GM23248 (cell line): ENCODE results near the gene IGFN1. TPM values are rescaled to one million over a fixed set of nuclear protein-coding genes. Genes with fewer than 3 reads are reported as not detected.

ENCODE experiments used
- DNase-seq: peaks from one replicate; pipeline ENCODE4 v3.0.0-alpha.2; 2015
- H2AFZ ChIP-seq: fragments of 200-600 bp; sonication (generic); 2 replicates; pipeline ENCODE4 v1.6.1; 2016; ENCODE audit warnings: antibody characterized with exemption
- H3F3A ChIP-seq: fragments of 200-600 bp; sonication (generic); 2 replicates; pipeline ENCODE4 v1.6.1; 2016; ENCODE audit warnings: mild to moderate bottlenecking, antibody characterized with exemption, mixed run types; ENCODE audit not compliant: insufficient read depth
- H3K27ac ChIP-seq: fragments of 200-600 bp; sonication (generic); 2 replicates; pipeline ENCODE4 v1.5.1; 2016; ENCODE audit warnings: mild to moderate bottlenecking
- H3K27me3 ChIP-seq: fragments of 200-600 bp; sonication (generic); replicated peaks from 2 replicates; pipeline ENCODE4 v1.6.1; 2016; ENCODE audit warnings: mild to moderate bottlenecking; ENCODE audit not compliant: insufficient read depth
- H3K36me3 ChIP-seq: fragments of 200-600 bp; sonication (generic); 2 replicates; pipeline ENCODE4 v1.6.1; 2016; ENCODE audit warnings: low read depth, mild to moderate bottlenecking
- H3K4me1 ChIP-seq: fragments of 200-600 bp; sonication (generic); 2 replicates; pipeline ENCODE4 v1.6.1; 2016; ENCODE audit warnings: mild to moderate bottlenecking; ENCODE audit not compliant: insufficient read depth
- H3K4me2 ChIP-seq: fragments of 200-600 bp; sonication (generic); one replicate; pipeline ENCODE4 v1.6.1; 2016; ENCODE audit warnings: mild to moderate bottlenecking; ENCODE audit not compliant: unreplicated experiment
- H3K4me3 ChIP-seq: fragments of 200-600 bp; sonication (generic); 2 replicates; pipeline ENCODE4 v1.5.1; 2016; ENCODE audit warnings: mild to moderate bottlenecking
- H3K79me2 ChIP-seq: fragments of 200-600 bp; sonication (generic); 2 replicates; pipeline ENCODE4 v1.6.1; 2016; ENCODE audit warnings: mild to moderate bottlenecking; ENCODE audit not compliant: insufficient read depth
- H3K9ac ChIP-seq: fragments of 200-600 bp; sonication (generic); 2 replicates; pipeline ENCODE4 v1.6.1; 2016; ENCODE audit warnings: mild to moderate bottlenecking
- H3K9me2 ChIP-seq: fragments of 200-600 bp; sonication (generic); 2 replicates; pipeline ENCODE4 v1.6.1; 2016; ENCODE audit warnings: mixed run types, mild to moderate bottlenecking, moderate library complexity; ENCODE audit not compliant: insufficient read depth
- H3K9me3 ChIP-seq: fragments of 200-600 bp; sonication (generic); one replicate; pipeline ENCODE4 v1.6.1; 2017; ENCODE audit warnings: low read depth
- H4K20me1 ChIP-seq: fragments of 200-600 bp; sonication (generic); 2 replicates; pipeline ENCODE4 v1.6.0; 2016; ENCODE audit not compliant: insufficient read depth
- EZH2 ChIP-seq: fragments of 200-600 bp; sonication (generic); IDR thresholded peaks from 2 replicates; pipeline ENCODE4 v1.6.1; 2018; ENCODE audit warnings: antibody characterized with exemption, mild to moderate bottlenecking; ENCODE audit not compliant: insufficient read depth, poor library complexity, severe bottlenecking
- EZH2phosphoT487 ChIP-seq: fragments of 200-600 bp; sonication (generic); IDR thresholded peaks from 2 replicates; pipeline ENCODE4 v1.6.1; 2018; ENCODE audit warnings: antibody characterized with exemption, moderate library complexity, mild to moderate bottlenecking, low read depth; ENCODE audit not compliant: insufficient read depth
- WGBS, 2 experiments: methylation state at CpG; one replicate each; pipeline ENCODE4 v1.1.6; 2015 to 2017; ENCODE audit warnings: low lambda C conversion rate in 2 of 2, low coverage in 1 of 2; ENCODE audit errors: missing lambda C conversion rate in 2 of 2; 5-methylcytosine and 5-hydroxymethylcytosine counted together
- in situ Hi-C: fragments of 300-500 bp; cut with MboI; formaldehyde crosslinking; loops from 2 replicates; pipeline ENCODE4 v1.15.0; 2020
- polyA plus RNA-seq: library from polyadenylated mRNA; unstranded; fragments of >200 nt; fragmentation: Nextera tagmentation; extraction: Ambion mirVana; gene quantifications from 2 replicates; pipeline ENCODE4 v1.2.1, GENCODE V29; 2016
- total RNA-seq: library from RNA; depleted of rRNA; stranded (reverse); fragments of >200 nt; shearing (Covaris generic); gene quantifications from 2 replicates; pipeline ENCODE4 v1.2.3, GENCODE V29; 2014

Gene IGFN1
- total and polyA plus RNA-seq, 2 experiments from 2014 or later, result not detected

DNA sequence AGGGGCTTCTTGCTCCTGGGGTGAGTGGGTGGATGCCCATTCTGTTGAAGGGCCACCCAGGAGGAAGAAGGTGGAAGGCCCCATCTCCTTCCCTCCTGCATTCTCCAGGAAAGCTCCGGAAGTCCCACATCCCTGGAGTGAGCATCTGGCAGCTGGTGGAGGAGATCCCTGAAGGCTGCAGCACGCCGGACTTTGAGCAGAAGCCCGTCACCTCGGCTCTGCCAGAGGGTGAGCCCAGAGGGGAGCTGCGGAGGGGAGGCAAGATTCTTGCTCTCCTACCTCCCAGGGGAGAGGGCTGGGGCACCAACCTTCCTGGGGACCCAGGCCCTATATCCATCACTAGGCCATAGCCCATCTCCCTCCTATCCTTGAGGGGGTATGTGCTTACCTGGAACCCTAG, 3.4 kb downstream of the IGFN1 start:
- 77 to 81% methylated on average over 6 of the region's 6 CpGs for WGBS, 2 experiments
- no peaks in the 10 kb centered on the region for H3K79me2 ChIP-seq
- no peak for DNase-seq
- H2AFZ ChIP-seq, result no peak overlapping the region
- no peak overlapping the region for H3K9ac ChIP-seq
- no peaks in the 10 kb centered on the region for H3K36me3 ChIP-seq
- peaks cover 17% of the 10 kb centered on the region for H3K4me1 ChIP-seq
- no peak overlapping the region for H3K4me3 ChIP-seq
- no peaks in the 10 kb centered on the region for H4K20me1 ChIP-seq
- in situ Hi-C loops, result no loop called here
- H3K4me2 ChIP-seq, result no peak overlapping the region
- no peaks in the 10 kb centered on the region for H3K27me3 ChIP-seq
- no peaks in the 10 kb centered on the region for H3K9me2 ChIP-seq
- 0 out of 2 replicates have a peak, but pooled peaks cover 13% of the 10 kb centered on the region for H3F3A ChIP-seq
- TF ChIP-seq EZH2 (no peak), EZH2phosphoT487 (no peak)
- no peak overlapping the region for H3K27ac ChIP-seq
- H3K9me3 ChIP-seq, result no peaks in the 10 kb centered on the region

- WGBS, 2 experiments, result 85 to 86% methylated on average over 3 of the region's 3 CpGs
- Histone ChIP-seq H2AFZ (no peak overlapping the region), H3K9me3 (no peaks in the 10 kb centered on the region), H3K9ac (no peak overlapping the region), H4K20me1 (no peaks in the 10 kb centered on the region), H3K4me1 (no peaks in the 10 kb centered on the region), H3K4me2 (no peak overlapping the region), H3K4me3 (no peak overlapping the region), H3K27me3 (0 out of 2 replicates have a peak, but pooled peaks cover 5% of the 10 kb centered on the region), H3K36me3 (no peaks in the 10 kb centered on the region), H3K79me2 (no peaks in the 10 kb centered on the region), H3K27ac (no peak overlapping the region), H3F3A (no peaks in the 10 kb centered on the region), H3K9me2 (no peaks in the 10 kb centered on the region)
- no peak for DNase-seq
- TF ChIP-seq EZH2phosphoT487 (no peak), EZH2 (no peak)
- in situ Hi-C loops, result no loop called here
Observed at GRCh38 chr1:201198598-201198997, 8.0 kb downstream of the IGFN1 start.

- no peak for DNase-seq
- no peaks in the 10 kb centered on the region for H3K79me2 ChIP-seq
- in situ Hi-C loops, result no loop called here
- no peak overlapping the region for H3K4me3 ChIP-seq
- no peak for TF ChIP-seq EZH2phosphoT487
- no peak for TF ChIP-seq EZH2
- H3K27me3 ChIP-seq, result peaks cover 12% of the 10 kb centered on the region; the same call in 1 of the 2 replicates
- H3K4me2 ChIP-seq, result no peak overlapping the region
- WGBS, 2 experiments, result 67 to 70% methylated on average over 13 of the region's 13 CpGs
- no peak overlapping the region for H3K9ac ChIP-seq
- no peaks in the 10 kb centered on the region for H3K9me2 ChIP-seq
- no peaks in the 10 kb centered on the region for H3K9me3 ChIP-seq
- H3F3A ChIP-seq, result no peaks in the 10 kb centered on the region
- no peak overlapping the region for H3K27ac ChIP-seq
- H4K20me1 ChIP-seq, result no peaks in the 10 kb centered on the region
- no peaks in the 10 kb centered on the region for H3K4me1 ChIP-seq
- H2AFZ ChIP-seq, result no peak overlapping the region
- no peaks in the 10 kb centered on the region for H3K36me3 ChIP-seq
Observed at GRCh38 chr1:201205036-201205435, 14.4 kb downstream of the IGFN1 start.

DNA sequence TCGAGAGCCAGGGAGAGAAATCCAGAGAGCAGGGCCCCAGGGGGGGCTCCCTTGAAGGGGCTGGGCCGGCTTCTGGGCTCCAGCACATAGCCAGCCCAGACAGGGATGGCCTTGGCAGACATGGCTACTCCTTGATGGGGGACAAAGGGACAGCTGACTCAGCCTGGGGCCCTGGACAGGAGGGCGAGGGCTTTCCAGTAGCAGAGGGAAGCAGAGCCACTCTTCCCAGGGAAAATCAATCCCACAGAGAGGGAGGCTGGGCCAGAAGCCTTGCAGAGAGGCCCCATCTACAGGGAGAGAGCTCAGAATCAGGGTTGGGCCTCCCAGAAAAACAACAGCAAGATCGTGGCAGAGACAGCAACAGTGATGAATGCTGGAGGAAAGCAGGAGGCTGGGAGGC, 15.6 kb downstream of the IGFN1 start:
- 62% methylated on average over 4 of the region's 4 CpGs for WGBS, 2 experiments
- H3K36me3 ChIP-seq, result no peaks in the 10 kb centered on the region
- no peak overlapping the region for H3K4me2 ChIP-seq
- TF ChIP-seq EZH2 (no peak), EZH2phosphoT487 (no peak)
- no peaks in the 10 kb centered on the region for H4K20me1 ChIP-seq
- H3K4me3 ChIP-seq, result no peak overlapping the region
- no peaks in the 10 kb centered on the region for H3K9me2 ChIP-seq
- no peaks in the 10 kb centered on the region for H3K4me1 ChIP-seq
- no peaks in the 10 kb centered on the region for H3K79me2 ChIP-seq
- H3K27ac ChIP-seq, result no peak overlapping the region
- H3K9ac ChIP-seq, result no peak overlapping the region
- in situ Hi-C loops, result no loop called here
- no peaks in the 10 kb centered on the region for H3K9me3 ChIP-seq
- no peak for DNase-seq
- no peaks in the 10 kb centered on the region for H3F3A ChIP-seq
- H3K27me3 ChIP-seq, result peaks cover 10% of the 10 kb centered on the region; the same call in 1 of the 2 replicates
- H2AFZ ChIP-seq, result no peak overlapping the region

DNA sequence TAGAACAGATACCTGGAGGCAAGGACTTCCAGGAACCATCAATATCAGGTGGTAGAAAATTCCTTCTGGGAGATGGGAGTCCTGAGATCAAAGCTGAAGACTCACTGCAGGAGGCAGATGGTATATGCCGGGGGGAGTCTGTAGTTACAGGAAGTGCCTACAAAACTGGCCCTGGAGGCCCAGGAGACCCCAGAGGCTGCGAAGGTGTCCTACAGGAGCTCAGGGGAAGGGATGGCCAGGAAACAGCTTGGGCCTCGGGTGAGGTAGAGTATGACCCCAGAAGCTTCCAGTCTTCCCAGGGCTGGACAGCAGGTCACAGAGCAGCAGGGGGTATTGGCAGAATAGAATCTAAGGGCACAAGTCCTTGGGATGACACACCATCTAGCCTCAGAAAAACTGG, 16.4 kb downstream of the IGFN1 start:
- no peaks in the 10 kb centered on the region for H3K9me2 ChIP-seq
- no peaks in the 10 kb centered on the region for H4K20me1 ChIP-seq
- WGBS, 2 experiments, result 85 to 88% methylated on average over 3 of the region's 3 CpGs
- DNase-seq, result no peak
- no peak overlapping the region for H3K9ac ChIP-seq
- no peak overlapping the region for H3K27ac ChIP-seq
- no peaks in the 10 kb centered on the region for H3K36me3 ChIP-seq
- H3K4me1 ChIP-seq, result no peaks in the 10 kb centered on the region
- TF ChIP-seq EZH2phosphoT487 (no peak), EZH2 (no peak)
- peaks cover 12% of the 10 kb centered on the region for H3K27me3 ChIP-seq
- H3K79me2 ChIP-seq, result no peaks in the 10 kb centered on the region
- no peak overlapping the region for H3K4me2 ChIP-seq
- in situ Hi-C loops, result no loop called here
- H3K4me3 ChIP-seq, result no peak overlapping the region
- H3F3A ChIP-seq, result no peaks in the 10 kb centered on the region
- no peaks in the 10 kb centered on the region for H3K9me3 ChIP-seq
- H2AFZ ChIP-seq, result no peak overlapping the region
